Esophagus muscularis mucosa (tissue), 3 donors: ENCODE data around the gene CCL3.

Experiments used
- CTCF ChIP-seq, 3 experiments: fragments of 200-600 bp in 2 of 3; fragments of 450-650 bp in 1 of 3; sonication (generic) in 2 of 3; IDR thresholded peaks; one replicate each; pipeline ENCODE4 v1.5.1; 2017 to 2019; ENCODE audit warnings: antibody characterized with exemption in 3 of 3, mild to moderate bottlenecking in 2 of 3, moderate library complexity in 1 of 3
- POLR2A ChIP-seq: fragments of 450-650 bp; IDR thresholded peaks from one replicate; pipeline ENCODE4 v1.6.1; 2017; ENCODE audit warnings: antibody characterized with exemption, moderate library complexity, mild to moderate bottlenecking, low read depth

- TF ChIP-seq POLR2A (no peak), CTCF (IDR thresholded peaks at IDR 0.05) (no peak)
These were observed 4.3 kb upstream of the CCL3 start for GRCh38 chr17:36094232-36094631.
